Colonic mucosa (tissue), 4 donors: Measurements from ENCODE around the gene KLHL14. TPM values are rescaled to one million over a fixed set of nuclear protein-coding genes. Genes with fewer than 3 reads are reported as not detected.
A peak's percentile ranks its signal among the peaks of the same experiment; 100 is the strongest.

Experiments used
- DNase-seq: peaks from one replicate; pipeline ENCODE4 v3.0.0-alpha.2; 2020
- H3K27ac ChIP-seq: fragments of 200-600 bp; one replicate; pipeline ENCODE4 v1.8.0; 2021
- H3K27me3 ChIP-seq: fragments of 200-600 bp; one replicate; pipeline ENCODE4 v1.8.0; 2021
- H3K36me3 ChIP-seq: fragments of 200-600 bp; one replicate; pipeline ENCODE4 v1.8.0; 2021
- H3K4me1 ChIP-seq: fragments of 200-600 bp; one replicate; pipeline ENCODE4 v1.8.0; 2021; ENCODE audit warnings: mild to moderate bottlenecking
- H3K4me3 ChIP-seq: fragments of 200-600 bp; one replicate; pipeline ENCODE4 v1.8.0; 2021
- H3K9ac ChIP-seq, 2 donors: one replicate each; pipeline ENCODE4 v1.7.0; 2013; ENCODE audit warnings: control low read depth in 2 of 2, low read depth in 2 of 2, low read length in 2 of 2
- H3K9me3 ChIP-seq: fragments of 200-600 bp; one replicate; pipeline ENCODE4 v1.8.0; 2021
- CTCF ChIP-seq: fragments of 200-600 bp; IDR thresholded peaks from one replicate; pipeline ENCODE4 v1.8.0; 2022; ENCODE audit warnings: antibody characterized with exemption, mild to moderate bottlenecking
- intact Hi-C: fragments of 100-400 bp; cut with DNase I; formaldehyde crosslinking; loops from one replicate; pipeline ENCODE4 v1.14.1; 2022
- total RNA-seq, 2 donors: library from RNA; stranded (reverse); fragmentation: NEBNext Ultra II Directional in 1 of 2; extraction: Animal tissue kit (Norgen Biotek cat#: 25700) in 1 of 2; gene quantifications; one replicate each; pipeline ENCODE4 v1.2.1, GENCODE V29; 2021
- donor health status: healthy.
- donor health status: DM: no; HTN: no; CAD: no.
- donor health status: DM: no; HTN: no; CAD: no.

KLHL14 gene
- total RNA-seq, 2 donors from 2014 or later = 0.07 to 0.08 TPM

DNA sequence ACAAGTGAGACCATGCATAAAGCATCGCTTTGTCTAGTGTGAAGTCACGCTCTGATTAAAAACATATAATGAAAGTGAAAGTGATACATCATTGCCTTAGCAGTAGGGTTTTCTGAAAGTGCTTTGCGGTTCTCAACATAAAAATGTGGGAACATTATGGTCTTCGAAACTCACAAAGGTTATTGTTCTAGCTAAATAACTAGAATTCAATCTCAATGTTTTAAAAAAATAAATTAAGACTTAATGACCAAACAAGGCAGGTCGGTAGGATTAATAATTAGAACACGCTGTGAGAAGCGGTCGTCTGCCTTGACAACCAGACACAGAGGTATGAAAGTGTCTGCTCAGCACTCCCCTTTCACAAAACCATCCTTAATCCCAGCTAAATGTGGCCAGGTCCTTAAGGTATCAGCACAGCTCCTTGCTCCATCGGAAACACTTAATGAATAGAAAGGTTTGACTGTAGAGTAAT lies 42.2 kb downstream of the KLHL14 start:
- no peak for DNase-seq
- H3K27me3 ChIP-seq = no peaks in the 10 kb centered on the region
- no peak overlapping the region for H3K9ac ChIP-seq
- TF ChIP-seq CTCF = no peak
- intact Hi-C loops = no loop called here
- H3K9me3 ChIP-seq = no peaks in the 10 kb centered on the region
- H3K4me1 ChIP-seq = no peaks in the 10 kb centered on the region
- H3K27ac ChIP-seq = no peak overlapping the region
- no peaks in the 10 kb centered on the region for H3K36me3 ChIP-seq
- H3K4me3 ChIP-seq = peak overlapping the region; percentile 18

- H3K4me3 ChIP-seq = peak overlapping the region; percentile 18
- intact Hi-C loops = no loop called here
- no peak for DNase-seq
- no peaks in the 10 kb centered on the region for H3K36me3 ChIP-seq
- no peak overlapping the region for H3K27ac ChIP-seq
- no peaks in the 10 kb centered on the region for H3K4me1 ChIP-seq
- no peak overlapping the region for H3K9ac ChIP-seq
- no peak for TF ChIP-seq CTCF
- H3K9me3 ChIP-seq = no peaks in the 10 kb centered on the region
- no peaks in the 10 kb centered on the region for H3K27me3 ChIP-seq
These were observed 42.8 kb downstream of the KLHL14 start for GRCh38 chr18:32730068-32730467.

GRCh38 chr18:32724071-32724749 lies 48.6 kb downstream of the KLHL14 start:
- no peak overlapping the region for H3K9ac ChIP-seq
- no peak for DNase-seq
- H3K27ac ChIP-seq = no peak overlapping the region
- no peak for TF ChIP-seq CTCF
- no peak overlapping the region for H3K4me3 ChIP-seq
- intact Hi-C loops = no loop called here
- no peaks in the 10 kb centered on the region for H3K9me3 ChIP-seq
- no peaks in the 10 kb centered on the region for H3K36me3 ChIP-seq
- no peaks in the 10 kb centered on the region for H3K27me3 ChIP-seq
- no peaks in the 10 kb centered on the region for H3K4me1 ChIP-seq

GRCh38 chr18:32722279-32722678 lies 50.5 kb downstream of the KLHL14 start:
- no peak for DNase-seq
- H3K9me3 ChIP-seq = no peaks in the 10 kb centered on the region
- intact Hi-C loops = no loop called here
- H3K4me3 ChIP-seq = no peak overlapping the region
- H3K36me3 ChIP-seq = no peaks in the 10 kb centered on the region
- no peak for TF ChIP-seq CTCF
- no peak overlapping the region for H3K27ac ChIP-seq
- H3K27me3 ChIP-seq = no peaks in the 10 kb centered on the region
- H3K9ac ChIP-seq = no peak overlapping the region
- no peaks in the 10 kb centered on the region for H3K4me1 ChIP-seq

GRCh38 chr18:32717126-32717525 lies 55.7 kb downstream of the KLHL14 start:
- Histone ChIP-seq H3K27ac (no peak overlapping the region), H3K9me3 (no peaks in the 10 kb centered on the region), H3K27me3 (no peaks in the 10 kb centered on the region), H3K4me3 (no peak overlapping the region), H3K36me3 (no peaks in the 10 kb centered on the region), H3K9ac (no peak overlapping the region), H3K4me1 (no peaks in the 10 kb centered on the region)
- TF ChIP-seq CTCF = no peak
- intact Hi-C loops = no loop called here
- DNase-seq = no peak
